Keratinocyte (primary cell): ENCODE data around the gene TMEM200A.

Experiments used
- EZH2 ChIP-seq: IDR thresholded peaks from one replicate; pipeline ENCODE4 v1.6.1; 2012; ENCODE audit warnings: inconsistent platforms, mild to moderate bottlenecking, low read length, moderate library complexity
- TF ChIP-seq, protein P1 (sequence below), 3 experiments: IDR thresholded peaks in 1 of 3; conservative IDR thresholded peaks in 1 of 3; optimal IDR thresholded peaks in 1 of 3; 2 replicates in 2 of 3; 3 replicates in 1 of 3; pipeline versions ENCODE3 to v1.5.1; 2011; ENCODE audit warnings: low read length in 3 of 3, mild to moderate bottlenecking in 3 of 3, moderate library complexity in 2 of 3, control low read depth in 1 of 3, inconsistent platforms in 1 of 3; ENCODE audit not compliant: insufficient read depth in 2 of 3; ENCODE audit errors: extremely low read depth in 1 of 3

DNA sequence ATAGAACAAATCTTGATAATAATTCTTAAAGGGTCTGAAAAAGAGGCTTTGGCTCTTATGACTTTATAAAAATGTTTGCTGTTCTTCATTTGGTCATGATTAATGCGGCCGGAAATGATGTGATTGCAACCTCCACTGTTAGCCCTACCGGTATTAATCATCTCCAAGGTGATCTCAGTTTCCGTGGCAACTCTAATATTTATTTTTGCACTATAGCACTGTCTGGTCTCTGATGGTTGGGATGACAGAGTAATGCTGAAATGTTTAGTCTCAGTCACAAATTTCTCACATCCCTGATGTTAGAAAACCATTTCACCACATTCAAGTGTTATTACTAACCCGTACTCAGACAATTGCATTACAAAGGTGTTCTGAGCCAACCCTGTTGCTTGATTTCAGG is 87.4 kb downstream of the TMEM200A start:
- TF ChIP-seq, protein P1, sequence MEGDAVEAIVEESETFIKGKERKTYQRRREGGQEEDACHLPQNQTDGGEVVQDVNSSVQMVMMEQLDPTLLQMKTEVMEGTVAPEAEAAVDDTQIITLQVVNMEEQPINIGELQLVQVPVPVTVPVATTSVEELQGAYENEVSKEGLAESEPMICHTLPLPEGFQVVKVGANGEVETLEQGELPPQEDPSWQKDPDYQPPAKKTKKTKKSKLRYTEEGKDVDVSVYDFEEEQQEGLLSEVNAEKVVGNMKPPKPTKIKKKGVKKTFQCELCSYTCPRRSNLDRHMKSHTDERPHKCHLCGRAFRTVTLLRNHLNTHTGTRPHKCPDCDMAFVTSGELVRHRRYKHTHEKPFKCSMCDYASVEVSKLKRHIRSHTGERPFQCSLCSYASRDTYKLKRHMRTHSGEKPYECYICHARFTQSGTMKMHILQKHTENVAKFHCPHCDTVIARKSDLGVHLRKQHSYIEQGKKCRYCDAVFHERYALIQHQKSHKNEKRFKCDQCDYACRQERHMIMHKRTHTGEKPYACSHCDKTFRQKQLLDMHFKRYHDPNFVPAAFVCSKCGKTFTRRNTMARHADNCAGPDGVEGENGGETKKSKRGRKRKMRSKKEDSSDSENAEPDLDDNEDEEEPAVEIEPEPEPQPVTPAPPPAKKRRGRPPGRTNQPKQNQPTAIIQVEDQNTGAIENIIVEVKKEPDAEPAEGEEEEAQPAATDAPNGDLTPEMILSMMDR (optimal IDR thresholded peaks at IDR 0.05 in 1 of 3, IDR thresholded peaks at IDR 0.05 in 1 of 3, conservative IDR thresholded peaks at IDR 0.05 in 1 of 3; ENCODE audit: extremely low read depth in 1 of 3, insufficient read depth in 2 of 3, low read length in 3 of 3), result no peak
- no peak for TF ChIP-seq EZH2
